Adipocyte (in vitro differentiated cells): ENCODE results near the gene CELSR2.
A peak's percentile ranks its signal among the peaks of the same experiment; 100 is the strongest.

Experiments used
- DNase-seq: peaks from one replicate; pipeline ENCODE4 v3.0.0-alpha.2; 2015; ENCODE audit warnings: low read depth
- H3K27me3 ChIP-seq: replicated peaks from 2 replicates; pipeline ENCODE4 v1.7.0; 2013; ENCODE audit warnings: mild to moderate bottlenecking, low read length, moderate library complexity; ENCODE audit not compliant: control insufficient read depth, insufficient read depth
- H3K36me3 ChIP-seq: 2 replicates; pipeline ENCODE4 v1.7.0; 2013; ENCODE audit warnings: low read length, mild to moderate bottlenecking, moderate library complexity; ENCODE audit not compliant: control insufficient read depth, insufficient read depth, severe bottlenecking
- H3K4me1 ChIP-seq: 2 replicates; pipeline ENCODE4 v1.7.0; 2013; ENCODE audit warnings: mild to moderate bottlenecking, low read length, moderate library complexity; ENCODE audit not compliant: control insufficient read depth, insufficient read depth
- H3K4me3 ChIP-seq: 2 replicates; pipeline ENCODE4 v1.7.0; 2013; ENCODE audit warnings: mild to moderate bottlenecking, low read length, moderate library complexity
- H3K9ac ChIP-seq: 2 replicates; pipeline ENCODE4 v1.7.0; 2013; ENCODE audit warnings: mild to moderate bottlenecking, low read length, moderate library complexity
- H3K9me3 ChIP-seq: 2 replicates; pipeline ENCODE4 v1.7.0; 2013; ENCODE audit warnings: mild to moderate bottlenecking, low read length, moderate library complexity; ENCODE audit not compliant: control insufficient read depth

CELSR2 gene

GRCh38 chr1:109248797-109249629 is at the start of gene CELSR2:
Gene CELSR2, plus strand, starts transcription at chr1:109249539. Its CDS starts 541 bp downstream, at chr1:109250080.
- Histone ChIP-seq H3K4me3 (peak within 1 kb of the TSS; percentile 66), H3K4me1 (peaks cover 6% of the 10 kb centered on the region)
- DNase-seq, result peak; percentile 81

GRCh38 chr1:109199710-109200109 is 49.6 kb upstream of the CELSR2 start:
- DNase-seq, result no peak
- Histone ChIP-seq H3K27me3 (no peaks in the 10 kb centered on the region), H3K9me3 (no peaks in the 10 kb centered on the region), H3K36me3 (no peaks in the 10 kb centered on the region), H3K9ac (no peak overlapping the region), H3K4me1 (peaks cover 25% of the 10 kb centered on the region), H3K4me3 (no peak overlapping the region)

More at GRCh38 chr1:109248797-109249629, at the start of gene CELSR2:
- no peaks in the 10 kb centered on the region for H3K9me3 ChIP-seq
- H3K9ac ChIP-seq, result peak within 1 kb of the TSS; percentile 4
- H3K27me3 ChIP-seq, result peaks cover 25% of the 10 kb centered on the region
- no peaks in the 10 kb centered on the region for H3K36me3 ChIP-seq

GRCh38 chr1:109201123-109201703 is 48.1 kb upstream of the CELSR2 start:
- Histone ChIP-seq H3K9ac (no peak overlapping the region), H3K36me3 (no peaks in the 10 kb centered on the region), H3K27me3 (no peaks in the 10 kb centered on the region), H3K4me1 (peaks cover 25% of the 10 kb centered on the region), H3K9me3 (no peaks in the 10 kb centered on the region), H3K4me3 (no peak overlapping the region)
- peak; percentile 83 for DNase-seq

GRCh38 chr1:109204484-109204883 is 44.9 kb upstream of the CELSR2 start:
- Histone ChIP-seq H3K9ac (no peak overlapping the region), H3K36me3 (no peaks in the 10 kb centered on the region), H3K4me1 (peaks cover 16% of the 10 kb centered on the region), H3K9me3 (no peaks in the 10 kb centered on the region), H3K27me3 (no peaks in the 10 kb centered on the region), H3K4me3 (no peak overlapping the region)
- DNase-seq, result no peak

GRCh38 chr1:109206339-109206738 is 43.0 kb upstream of the CELSR2 start:
- Histone ChIP-seq H3K27me3 (no peaks in the 10 kb centered on the region), H3K36me3 (no peaks in the 10 kb centered on the region), H3K9me3 (no peaks in the 10 kb centered on the region), H3K9ac (no peak overlapping the region), H3K4me1 (peaks cover 14% of the 10 kb centered on the region), H3K4me3 (no peak overlapping the region)
- DNase-seq, result no peak

- Histone ChIP-seq H3K9ac (no peak overlapping the region), H3K9me3 (no peaks in the 10 kb centered on the region), H3K27me3 (no peaks in the 10 kb centered on the region), H3K4me3 (no peak overlapping the region), H3K36me3 (no peaks in the 10 kb centered on the region), H3K4me1 (peaks cover 9% of the 10 kb centered on the region)
- DNase-seq, result no peak
Measured at GRCh38 chr1:109207467-109208103, 41.8 kb upstream of the CELSR2 start.

GRCh38 chr1:109208394-109208793 is 40.9 kb upstream of the CELSR2 start:
- peak overlapping the region; percentile 61 for H3K4me3 ChIP-seq
- peaks cover 10% of the 10 kb centered on the region for H3K4me1 ChIP-seq
- H3K9ac ChIP-seq, result no peak overlapping the region
- H3K36me3 ChIP-seq, result no peaks in the 10 kb centered on the region
- peak; percentile 8 for DNase-seq
- no peaks in the 10 kb centered on the region for H3K9me3 ChIP-seq
- H3K27me3 ChIP-seq, result no peaks in the 10 kb centered on the region

GRCh38 chr1:109208836-109209463 is 40.4 kb upstream of the CELSR2 start:
- H3K4me1 ChIP-seq, result peaks cover 12% of the 10 kb centered on the region
- H3K27me3 ChIP-seq, result no peaks in the 10 kb centered on the region
- H3K9me3 ChIP-seq, result no peaks in the 10 kb centered on the region
- DNase-seq, result peak; percentile 30
- no peak overlapping the region for H3K9ac ChIP-seq
- H3K36me3 ChIP-seq, result no peaks in the 10 kb centered on the region
- H3K4me3 ChIP-seq, result peak overlapping the region; percentile 61

GRCh38 chr1:109210058-109210457 is 39.3 kb upstream of the CELSR2 start:
- no peaks in the 10 kb centered on the region for H3K9me3 ChIP-seq
- H3K36me3 ChIP-seq, result no peaks in the 10 kb centered on the region
- H3K4me3 ChIP-seq, result no peak overlapping the region
- no peaks in the 10 kb centered on the region for H3K27me3 ChIP-seq
- DNase-seq, result no peak
- H3K4me1 ChIP-seq, result peaks cover 13% of the 10 kb centered on the region
- no peak overlapping the region for H3K9ac ChIP-seq

- H3K9me3 ChIP-seq, result no peaks in the 10 kb centered on the region
- no peaks in the 10 kb centered on the region for H3K27me3 ChIP-seq
- H3K4me1 ChIP-seq, result peaks cover 34% of the 10 kb centered on the region
- peak overlapping the region; percentile 100 for H3K4me3 ChIP-seq
- peaks cover 6% of the 10 kb centered on the region for H3K36me3 ChIP-seq
- peak overlapping the region; percentile 99 for H3K9ac ChIP-seq
- DNase-seq, result no peak
Measured at GRCh38 chr1:109213345-109213823, 36.0 kb upstream of the CELSR2 start.
